GM12878 (cell line): Measurements from ENCODE around the gene COMMD6. TPM values are rescaled to one million over a fixed set of nuclear protein-coding genes. Genes with fewer than 3 reads are reported as not detected.

Experiments
- ATAC-seq: fragments of 200-7000 bp; cut with Tn5 transposase; 3 replicates; pipeline ENCODE4 v1.9.1; 2020; ENCODE audit warnings: mild to moderate bottlenecking, moderate library complexity
- BruUV-seq: library from RNA; stranded (reverse); fragments of 400-500 nt; replicated peaks from 2 replicates; lab custom pipeline; 2021; lab: Mats Ljungman, UMichigan
- CTCF ChIA-PET: fragments of 300-600 bp; sonication (Branson Sonifier 250); formaldehyde crosslinking; extraction: SDS; loops from one replicate; lab custom pipeline; 2021; ENCODE audit warnings: inconsistent platforms; lab: Yijun Ruan, JAX
- POLR2A ChIA-PET: fragments of 350-600 bp; formaldehyde crosslinking; extraction: SDS; loops from one replicate; lab custom pipeline; 2021; ENCODE audit warnings: inconsistent platforms; lab: Charles Lee
- RAD21 ChIA-PET: fragments of 300-600 bp; sonication (Branson Sonifier 250); formaldehyde crosslinking; loops from one replicate; lab custom pipeline; 2023; ENCODE audit warnings: antibody characterized with exemption; ENCODE audit not compliant: unreplicated experiment; lab: Charles Lee
- SMC1A ChIA-PET: fragments of 300-600 bp; sonication (Branson Sonifier 250); formaldehyde crosslinking; loops from one replicate; lab custom pipeline; 2023; ENCODE audit not compliant: unreplicated experiment, uncharacterized antibody; lab: Charles Lee
- DNase-seq: peaks from one replicate; pipeline ENCODE4 v3.0.0-alpha.2; 2011; ENCODE audit warnings: low read depth, low spot score
- FAIRE-seq: peaks from 3 replicates; lab custom pipeline; 2011; peaks lifted over from hg19 to GRCh38; lab: Jason Lieb, UNC
- H2AFZ ChIP-seq: 2 replicates; pipeline ENCODE4 v1.6.0; 2011; ENCODE audit warnings: low read depth, low read length, control low read depth; ENCODE audit not compliant: control insufficient read depth
- H3K27ac ChIP-seq: 2 replicates; pipeline ENCODE4 v1.5.1; 2011; ENCODE audit warnings: control low read depth; ENCODE audit not compliant: control insufficient read depth, insufficient read depth
- H3K27me3 ChIP-seq, 2 experiments: replicated peaks in 1 of 2; 2 replicates each; pipeline versions ENCODE4 v1.6.0 to v1.6.1; 2011; ENCODE audit warnings: low read length in 1 of 2; ENCODE audit not compliant: control insufficient read depth in 2 of 2, insufficient read depth in 2 of 2
- H3K36me3 ChIP-seq, 2 experiments: 2 replicates each; pipeline ENCODE4 v1.5.1; 2011; ENCODE audit warnings: low read length in 1 of 2; ENCODE audit not compliant: control insufficient read depth in 2 of 2, insufficient read depth in 2 of 2
- H3K4me1 ChIP-seq: 2 replicates; pipeline ENCODE4 v1.6.1; 2011; ENCODE audit warnings: mild to moderate bottlenecking, low read length, moderate library complexity, mixed read lengths; ENCODE audit not compliant: control insufficient read depth, insufficient read depth
- H3K4me2 ChIP-seq: 2 replicates; pipeline ENCODE4 v1.6.0; 2011; ENCODE audit warnings: control low read depth; ENCODE audit not compliant: control insufficient read depth, insufficient read depth
- H3K4me3 ChIP-seq: fragments of 200-600 bp; sonication (generic); 2 replicates; pipeline ENCODE4 v1.5.1; 2016
- H3K79me2 ChIP-seq: 2 replicates; pipeline ENCODE4 v1.6.0; 2011; ENCODE audit warnings: low read length; ENCODE audit not compliant: control insufficient read depth, insufficient read depth
- H3K9ac ChIP-seq: 2 replicates; pipeline ENCODE4 v1.8.0; 2011; ENCODE audit warnings: low read length, control low read depth, mixed read lengths; ENCODE audit not compliant: control insufficient read depth, insufficient read depth
- H3K9me3 ChIP-seq: replicated peaks from 3 replicates; pipeline ENCODE4 v1.5.1; 2011; ENCODE audit warnings: mild to moderate bottlenecking, low read length; ENCODE audit not compliant: control insufficient read depth, insufficient read depth
- H4K20me1 ChIP-seq: 2 replicates; pipeline ENCODE4 v1.6.0; 2011; ENCODE audit not compliant: control insufficient read depth, insufficient read depth
- CUX1 ChIP-seq: IDR thresholded peaks from 2 replicates; pipeline ENCODE4 v1.6.1; 2012; ENCODE audit warnings: improper control_type of control experiment, low read depth, low read length; ENCODE audit not compliant: insufficient replicate concordance
- EP300 ChIP-seq, 2 experiments: fragments of 150-350 bp in 1 of 2; IDR thresholded peaks; 2 replicates each; pipeline ENCODE4 v1.6.1; 2011 to 2012; ENCODE audit warnings: low read depth in 2 of 2, low read length in 2 of 2, borderline replicate concordance in 1 of 2, improper control_type of control experiment in 1 of 2, inconsistent platforms in 1 of 2; ENCODE audit not compliant: control insufficient read depth in 1 of 2
- KDM1A ChIP-seq: fragments of 200-600 bp; sonication (generic); IDR thresholded peaks from 2 replicates; pipeline ENCODE4 v1.6.1; 2016; ENCODE audit warnings: borderline replicate concordance
- NFYA ChIP-seq: IDR thresholded peaks from 2 replicates; pipeline ENCODE4 v1.6.1; 2011; ENCODE audit warnings: low read depth, mild to moderate bottlenecking, low read length, improper control_type of control experiment, borderline replicate concordance
- ZZZ3 ChIP-seq: IDR thresholded peaks from 2 replicates; pipeline ENCODE4 v1.6.1; 2011; ENCODE audit warnings: low read depth; ENCODE audit not compliant: control insufficient read depth, insufficient read length
- WGBS: methylation state at CpG from one replicate; pipeline ENCODE4 v1.1.6; 2016; ENCODE audit warnings: low lambda C conversion rate; ENCODE audit not compliant: insufficient replicate concordance, insufficient coverage; ENCODE audit errors: missing lambda C conversion rate; 5-methylcytosine and 5-hydroxymethylcytosine counted together
- in situ Hi-C: fragments of 300-500 bp; cut with MboI; formaldehyde crosslinking; loops from 9 replicates; pipeline ENCODE4 v1.14.3; 2018; ENCODE audit warnings: mixed read lengths
- intact Hi-C: fragments of 100-400 bp; cut with micrococcal nuclease; formaldehyde crosslinking; loops from one replicate; pipeline ENCODE4 v1.14.2; 2022; ENCODE audit not compliant: unreplicated experiment
- polyA plus RNA-seq, 11 experiments: library from polyadenylated mRNA; depleted of rRNA in 4 of 11; unstranded in 6 of 11; stranded (reverse) in 5 of 11; fragments of >200 nt; fragmentation: Nextera tagmentation in 4 of 11; fragmentation: Illumina TruSeq in 1 of 11; extraction: Ambion mirVana in 4 of 11; extraction: Trizol in 1 of 11; gene quantifications; 1 replicate in 1 of 11; 2 replicates in 10 of 11; pipeline versions ENCODE4 v1.2.1 to v1.2.3, GENCODE V29; 2011 to 2016; ENCODE audit warnings: inconsistent platforms in 2 of 11, missing spikeins in 2 of 11, low read depth in 1 of 11
- total RNA-seq, 4 experiments: library from RNA; depleted of rRNA in 3 of 4; stranded (reverse); fragments of >200 nt in 3 of 4; fragmentation: Illumina TruSeq in 1 of 4; extraction: Trizol in 1 of 4; gene quantifications; 2 replicates each; pipeline versions ENCODE4 v1.2.1 to v1.2.3, GENCODE V29; 2013 to 2021
- TF ChIP-seq, protein P1 (sequence below): IDR thresholded peaks from 2 replicates; pipeline ENCODE4 v1.6.1; 2012; ENCODE audit warnings: low read depth, low read length, improper control_type of control experiment

COMMD6 gene
- total and polyA plus RNA-seq, 10 of the 15 experiments (the other 5 are each of a cell fraction or from before 2014, with no cell fraction given) = 127 to 509 (median 247) TPM

DNA sequence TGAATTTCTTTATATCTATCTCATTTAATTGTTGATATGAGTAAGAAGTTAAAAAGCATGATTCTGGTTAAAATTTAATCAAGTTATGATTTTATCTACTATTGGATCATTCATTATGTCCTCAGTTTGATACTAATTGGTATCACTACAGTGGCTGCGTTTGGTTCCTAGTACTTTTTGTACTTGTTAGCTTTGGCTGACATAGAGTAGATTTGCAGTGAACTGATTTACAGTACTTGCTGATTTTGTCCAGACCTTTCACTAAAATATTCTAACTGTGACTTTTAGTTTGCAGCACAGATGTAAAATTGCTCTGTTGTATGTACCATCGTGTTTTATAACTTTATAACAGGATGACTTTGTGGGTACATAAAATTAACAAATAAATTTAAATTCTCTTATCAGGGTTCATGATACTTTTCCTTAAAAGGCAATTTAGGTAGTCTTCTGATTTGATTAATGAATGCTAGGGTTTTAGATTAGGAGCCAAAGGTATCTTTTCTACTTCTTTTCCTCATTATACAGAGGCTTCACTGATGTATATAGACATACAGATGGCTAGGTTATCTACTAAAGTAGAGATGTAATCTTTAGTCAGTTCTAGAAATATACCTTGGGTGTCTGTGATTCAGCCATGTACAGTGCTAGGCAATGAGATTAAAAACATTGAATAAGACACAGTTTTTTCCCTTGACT, 20.7 kb upstream of the COMMD6 start:
- H3K36me3 ChIP-seq = peaks cover 0 to 16% of the 10 kb centered on the region in 2 experiments; a peak in 2 of 4 replicates
- no TSS peak for BruUV-seq
- WGBS = 100% methylated on average over 2 of the region's 2 CpGs
- no peak overlapping the region for H3K27ac ChIP-seq
- H3K4me1 ChIP-seq = no peaks in the 10 kb centered on the region
- no peak overlapping the region for H3K4me3 ChIP-seq
- ChIA-PET SMC1A (interaction anchor here (1.0 kb wide), 1 partner anchor 46 kb away, joined by 4 read pairs; no protein-coding TSS in a partner anchor), RAD21 (interaction anchor here (0.7 kb wide), 1 partner anchor 186 kb away, joined by 4 read pairs; no protein-coding TSS in a partner anchor), CTCF (interaction anchor here (0.6 to 0.9 kb wide), 2 partner anchors 103 to 192 kb away, joined by 3 read pairs; no protein-coding TSS in a partner anchor), POLR2A (interaction anchor here (0.6 to 0.7 kb wide), 2 partner anchors 158 to 185 kb away, joined by 4 to 6 read pairs; no protein-coding TSS in a partner anchor)
- H3K9me3 ChIP-seq = no peaks in the 10 kb centered on the region; the same call in 2 of the 3 replicates
- in situ Hi-C loops = no loop called here
- DNase-seq = no peak
- H3K4me2 ChIP-seq = no peak overlapping the region
- no peak for ATAC-seq
- intact Hi-C loops = no loop called here
- H3K9ac ChIP-seq = no peak overlapping the region
- H2AFZ ChIP-seq = no peak overlapping the region
- H3K27me3 ChIP-seq = no peaks in the 10 kb centered on the region
- H4K20me1 ChIP-seq = no peaks in the 10 kb centered on the region
- no peak for FAIRE-seq
- TF ChIP-seq EP300 (IDR thresholded peaks at IDR 0.05; ENCODE audit: borderline replicate concordance in 1 of 2, control insufficient read depth in 1 of 2, low read depth in 2 of 2, low read length in 2 of 2) (no peak), CUX1 (no peak), KDM1A (no peak), NFYA (no peak), ZZZ3 (no peak)
- TF ChIP-seq, protein P1, sequence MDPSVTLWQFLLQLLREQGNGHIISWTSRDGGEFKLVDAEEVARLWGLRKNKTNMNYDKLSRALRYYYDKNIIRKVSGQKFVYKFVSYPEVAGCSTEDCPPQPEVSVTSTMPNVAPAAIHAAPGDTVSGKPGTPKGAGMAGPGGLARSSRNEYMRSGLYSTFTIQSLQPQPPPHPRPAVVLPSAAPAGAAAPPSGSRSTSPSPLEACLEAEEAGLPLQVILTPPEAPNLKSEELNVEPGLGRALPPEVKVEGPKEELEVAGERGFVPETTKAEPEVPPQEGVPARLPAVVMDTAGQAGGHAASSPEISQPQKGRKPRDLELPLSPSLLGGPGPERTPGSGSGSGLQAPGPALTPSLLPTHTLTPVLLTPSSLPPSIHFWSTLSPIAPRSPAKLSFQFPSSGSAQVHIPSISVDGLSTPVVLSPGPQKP = no peak
- TF ChIP-seq, all 136 proteins: peak for 0
- H3K79me2 ChIP-seq = peaks cover 4% of the 10 kb centered on the region
